Measurements from ENCODE around the gene BACH2.
"Not testable (repeated sequence)": the region's sequence is repeated elsewhere in the genome, so short reads cannot be mapped to it uniquely, and the experiment has no call there.

The BACH2 gene

GRCh38 chr6:89932245-89932802, 364.3 kb downstream of the BACH2 start:
- FAIRE-seq, result no peak

GRCh38 chr6:89930789-89931188, 365.9 kb downstream of the BACH2 start:
- FAIRE-seq, result no peak

GRCh38 chr6:89928604-89929003, 368.0 kb downstream of the BACH2 start:
- FAIRE-seq, result no peak

GRCh38 chr6:89927791-89928550, 368.7 kb downstream of the BACH2 start:
- no peak for FAIRE-seq

GRCh38 chr6:89927264-89927663, 369.4 kb downstream of the BACH2 start:
- FAIRE-seq, result no peak

GRCh38 chr6:89925826-89926225, 370.8 kb downstream of the BACH2 start:
- FAIRE-seq, result no peak

GRCh38 chr6:89924231-89924630, 372.4 kb downstream of the BACH2 start:
- no peak for FAIRE-seq

GRCh38 chr6:89921691-89922090, 375.0 kb downstream of the BACH2 start:
- no peak for FAIRE-seq

GRCh38 chr6:89921197-89921596, 375.4 kb downstream of the BACH2 start:
- no peak for FAIRE-seq

GRCh38 chr6:89917801-89918366, 378.8 kb downstream of the BACH2 start:
- no peak for FAIRE-seq

- FAIRE-seq, result no peak
Observed at GRCh38 chr6:89917216-89917615, 379.4 kb downstream of the BACH2 start.

GRCh38 chr6:89916136-89916920, 380.3 kb downstream of the BACH2 start:
- no peak for FAIRE-seq

- no peak for FAIRE-seq
Observed at GRCh38 chr6:89910902-89911240, 385.8 kb downstream of the BACH2 start.

- not testable (repeated sequence) for FAIRE-seq
Observed at GRCh38 chr6:89910001-89910901, 386.4 kb downstream of the BACH2 start.

- no peak for FAIRE-seq
Observed at GRCh38 chr6:89895276-89895874, 401.3 kb downstream of the BACH2 start.

- FAIRE-seq, result no peak
Observed at GRCh38 chr6:89894169-89894568, 402.5 kb downstream of the BACH2 start, which contains the start of gene GJA10. Gene GJA10, plus strand, starts transcription at chr6:89894469. Its CDS starts 0 bp downstream, at chr6:89894469.

- FAIRE-seq, result not testable (repeated sequence)
Observed at GRCh38 chr6:89892577-89892976, 404.1 kb downstream of the BACH2 start.

- not testable (repeated sequence) for FAIRE-seq
Observed at GRCh38 chr6:89890845-89891528, 405.7 kb downstream of the BACH2 start.

- no peak for FAIRE-seq
Observed at GRCh38 chr6:89888871-89889270, 407.8 kb downstream of the BACH2 start.

- no peak for FAIRE-seq
Observed at GRCh38 chr6:89888138-89888514, 408.5 kb downstream of the BACH2 start.

GRCh38 chr6:89887452-89888137, 409.0 kb downstream of the BACH2 start:
- no peak for FAIRE-seq
